Loucy (cell line): ENCODE measurements around the gene MED17.

ENCODE experiments used
- H2AFZ ChIP-seq: fragments of 200-600 bp; sonication (generic); 2 replicates; pipeline ENCODE4 v1.6.0; 2016; ENCODE audit warnings: antibody characterized with exemption, mild to moderate bottlenecking, low read length, moderate library complexity
- H3F3A ChIP-seq: fragments of 200-600 bp; 2 replicates; pipeline ENCODE4 v1.6.0; 2016; ENCODE audit warnings: antibody characterized with exemption, low read depth, mild to moderate bottlenecking
- H3K27me3 ChIP-seq: fragments of 200-600 bp; sonication (generic); 2 replicates; pipeline ENCODE4 v1.6.1; 2014; ENCODE audit warnings: low read length, mild to moderate bottlenecking; ENCODE audit not compliant: insufficient read depth, poor library complexity, severe bottlenecking
- H3K36me3 ChIP-seq: fragments of 200-600 bp; sonication (generic); 2 replicates; pipeline ENCODE4 v1.6.1; 2016; ENCODE audit warnings: low read length; ENCODE audit not compliant: insufficient read depth
- H3K4me1 ChIP-seq: fragments of 200-600 bp; sonication (generic); 2 replicates; pipeline ENCODE4 v1.5.1; 2014; ENCODE audit warnings: low read length, mild to moderate bottlenecking; ENCODE audit not compliant: insufficient read depth, poor library complexity, severe bottlenecking
- H3K4me2 ChIP-seq: fragments of 200-600 bp; sonication (generic); 2 replicates; pipeline ENCODE4 v1.6.0; 2014; ENCODE audit warnings: antibody characterized with exemption, low read length, low read depth, mild to moderate bottlenecking; ENCODE audit not compliant: poor library complexity, severe bottlenecking
- H3K4me3 ChIP-seq: fragments of 200-600 bp; sonication (generic); 2 replicates; pipeline ENCODE4 v1.5.1; 2014; ENCODE audit warnings: low read length, mild to moderate bottlenecking, mixed read lengths; ENCODE audit not compliant: poor library complexity, severe bottlenecking
- H3K79me2 ChIP-seq: fragments of 200-600 bp; sonication (generic); 2 replicates; pipeline ENCODE4 v1.6.1; 2014; ENCODE audit warnings: low read length; ENCODE audit not compliant: insufficient read depth
- H3K9ac ChIP-seq: fragments of 200-600 bp; sonication (generic); 2 replicates; pipeline ENCODE4 v1.6.0; 2014; ENCODE audit warnings: mild to moderate bottlenecking, low read depth, low read length, moderate library complexity; ENCODE audit not compliant: poor library complexity, severe bottlenecking
- H3K9me2 ChIP-seq: fragments of 200-600 bp; sonication (generic); replicated peaks from 2 replicates; pipeline ENCODE4 v1.6.1; 2016; ENCODE audit warnings: low read depth, low read length, mixed read lengths
- H3K9me3 ChIP-seq: fragments of 200-600 bp; sonication (generic); 2 replicates; pipeline ENCODE4 v1.6.1; 2014; ENCODE audit warnings: mild to moderate bottlenecking, antibody characterized with exemption, low read length, low read depth; ENCODE audit not compliant: insufficient read depth
- H4K20me1 ChIP-seq: fragments of 200-600 bp; sonication (generic); 2 replicates; pipeline ENCODE4 v1.6.0; 2014; ENCODE audit warnings: antibody characterized with exemption, low read length, mild to moderate bottlenecking; ENCODE audit not compliant: insufficient read depth, poor library complexity, severe bottlenecking
- CTCF ChIP-seq: fragments of 200-600 bp; sonication (generic); conservative IDR thresholded peaks from 2 replicates; pipeline ENCODE4 v1.5.1; 2014; ENCODE audit warnings: mild to moderate bottlenecking, antibody characterized with exemption, low read length
- EZH2phosphoT487 ChIP-seq: fragments of 200-600 bp; IDR thresholded peaks from 2 replicates; pipeline ENCODE4 v1.6.1; 2018; ENCODE audit warnings: antibody characterized with exemption, mild to moderate bottlenecking, moderate library complexity, borderline replicate concordance

MED17 gene

GRCh38 chr11:93829598-93829997 lies 45.5 kb downstream of the MED17 start:
- no peaks in the 10 kb centered on the region for H3K79me2 ChIP-seq
- H3F3A ChIP-seq: no peaks in the 10 kb centered on the region
- H3K4me3 ChIP-seq: no peak overlapping the region
- no peaks in the 10 kb centered on the region for H3K4me1 ChIP-seq
- no peaks in the 10 kb centered on the region for H3K9me3 ChIP-seq
- no peaks in the 10 kb centered on the region for H4K20me1 ChIP-seq
- H3K4me2 ChIP-seq: no peak overlapping the region
- no peaks in the 10 kb centered on the region for H3K27me3 ChIP-seq
- no peak overlapping the region for H2AFZ ChIP-seq
- no peak for TF ChIP-seq CTCF
- H3K9ac ChIP-seq: no peak overlapping the region
- H3K9me2 ChIP-seq: no peaks in the 10 kb centered on the region
- no peaks in the 10 kb centered on the region for H3K36me3 ChIP-seq

GRCh38 chr11:93831343-93832127 lies 47.5 kb downstream of the MED17 start:
- TF ChIP-seq CTCF (no peak), EZH2phosphoT487 (no peak)
- Histone ChIP-seq H3F3A (no peaks in the 10 kb centered on the region), H2AFZ (no peak overlapping the region)

GRCh38 chr11:93832780-93833179 lies 48.7 kb downstream of the MED17 start:
- no peaks in the 10 kb centered on the region for H3K9me2 ChIP-seq
- no peaks in the 10 kb centered on the region for H3K27me3 ChIP-seq
- no peak for TF ChIP-seq EZH2phosphoT487
- no peak for TF ChIP-seq CTCF
- no peak overlapping the region for H3K4me3 ChIP-seq
- H3K79me2 ChIP-seq: no peaks in the 10 kb centered on the region
- H3K9me3 ChIP-seq: no peaks in the 10 kb centered on the region
- no peak overlapping the region for H3K4me2 ChIP-seq
- no peaks in the 10 kb centered on the region for H4K20me1 ChIP-seq
- H3K4me1 ChIP-seq: no peaks in the 10 kb centered on the region
- H3F3A ChIP-seq: no peaks in the 10 kb centered on the region
- H2AFZ ChIP-seq: no peak overlapping the region
- H3K9ac ChIP-seq: no peak overlapping the region
- H3K36me3 ChIP-seq: no peaks in the 10 kb centered on the region

More at GRCh38 chr11:93831343-93832127, 47.5 kb downstream of the MED17 start:
- Histone ChIP-seq H3K36me3 (no peaks in the 10 kb centered on the region), H3K9me2 (no peaks in the 10 kb centered on the region), H3K9ac (no peak overlapping the region), H3K9me3 (no peaks in the 10 kb centered on the region), H3K27me3 (no peaks in the 10 kb centered on the region), H3K4me2 (no peak overlapping the region), H4K20me1 (no peaks in the 10 kb centered on the region), H3K4me3 (no peak overlapping the region), H3K79me2 (no peaks in the 10 kb centered on the region), H3K4me1 (no peaks in the 10 kb centered on the region)
